Ascending aorta (tissue), 2 donors: ENCODE measurements around the gene CORO7. TPM values are rescaled to one million over a fixed set of nuclear protein-coding genes. Genes with fewer than 3 reads are reported as not detected.

Experiments
- DNase-seq, 2 donors: peaks; one replicate each; pipeline ENCODE4 v3.0.0-alpha.2; 2019; ENCODE audit warnings: low spot score in 2 of 2
- H3K27ac ChIP-seq, 2 donors: fragments of 200-600 bp; sonication (generic); one replicate each; pipeline ENCODE4 v1.5.1; 2016 to 2017; ENCODE audit warnings: mild to moderate bottlenecking in 1 of 2
- H3K27me3 ChIP-seq: fragments of 200-600 bp; sonication (generic); one replicate; pipeline ENCODE4 v1.5.1; 2017
- H3K36me3 ChIP-seq, 2 donors: fragments of 200-600 bp; sonication (generic); one replicate each; pipeline ENCODE4 v1.5.1; 2016
- H3K4me1 ChIP-seq, 2 donors: fragments of 200-600 bp; sonication (generic); one replicate each; pipeline ENCODE4 v1.5.1; 2016 to 2017; ENCODE audit warnings: mild to moderate bottlenecking in 1 of 2
- H3K4me3 ChIP-seq, 2 donors: fragments of 200-600 bp; sonication (generic); one replicate each; pipeline ENCODE4 v1.5.1; 2016 to 2017; ENCODE audit warnings: mild to moderate bottlenecking in 1 of 2
- H3K9me3 ChIP-seq, 2 donors: fragments of 200-600 bp; sonication (generic); one replicate each; pipeline ENCODE4 v1.5.1; 2016
- CTCF ChIP-seq, 3 experiments: fragments of 200-600 bp in 2 of 3; fragments of 450-650 bp in 1 of 3; sonication (generic) in 2 of 3; IDR thresholded peaks; one replicate each; pipeline ENCODE4 v1.5.1; 2016 to 2019; ENCODE audit warnings: antibody characterized with exemption in 3 of 3, mild to moderate bottlenecking in 1 of 3, moderate library complexity in 1 of 3
- intact Hi-C: fragments of 100-400 bp; cut with DNase I; formaldehyde crosslinking; loops from one replicate; pipeline ENCODE4 v1.15.1; 2023
- total RNA-seq: library from RNA; depleted of rRNA; stranded (reverse); fragments of >200 nt; gene quantifications from one replicate; pipeline ENCODE4 v1.1.0, GENCODE V29; 2016

Gene CORO7
- total RNA-seq, 1 donor from 2014 or later = 41.9 TPM

- Histone ChIP-seq H3K9me3 (no peaks in the 10 kb centered on the region), H3K4me1 (peaks cover 42 to 60% of the 10 kb centered on the region in 2 donors), H3K36me3 (peaks cover 0 to 9% of the 10 kb centered on the region in 2 donors), H3K4me3 (peak overlapping the region; percentile 64 to 81), H3K27ac (peak overlapping the region; percentile 94 to 99), H3K27me3 (no peaks in the 10 kb centered on the region)
- intact Hi-C loops = no loop called here
- TF ChIP-seq CTCF (IDR thresholded peaks at IDR 0.05) = no peak
- DNase-seq = peak in 1 of 2 donors; percentile 94
Observed at GRCh38 chr16:4373909-4374742, 42.3 kb downstream of the CORO7 start.

GRCh38 chr16:4373356-4373908 is 43.0 kb downstream of the CORO7 start:
- Histone ChIP-seq H3K4me1 (peaks cover 36 to 60% of the 10 kb centered on the region in 2 donors), H3K27me3 (no peaks in the 10 kb centered on the region), H3K9me3 (no peaks in the 10 kb centered on the region), H3K36me3 (peaks cover 0 to 9% of the 10 kb centered on the region in 2 donors), H3K4me3 (peak overlapping the region; percentile 64 to 81), H3K27ac (peak overlapping the region; percentile 94 to 99)
- no peak for TF ChIP-seq CTCF (IDR thresholded peaks at IDR 0.05)
- intact Hi-C loops = no loop called here
- DNase-seq = peak in 1 of 2 donors; percentile 69

GRCh38 chr16:4372578-4373355 is 43.6 kb downstream of the CORO7 start:
- TF ChIP-seq CTCF (IDR thresholded peaks at IDR 0.05) = no peak
- intact Hi-C loops = no loop called here
- Histone ChIP-seq H3K4me3 (peak overlapping the region; percentile 64 to 81), H3K36me3 (peaks cover 0 to 3% of the 10 kb centered on the region in 2 donors), H3K27ac (peak overlapping the region; percentile 94 to 99), H3K4me1 (peaks cover 29 to 60% of the 10 kb centered on the region in 2 donors), H3K27me3 (no peaks in the 10 kb centered on the region), H3K9me3 (no peaks in the 10 kb centered on the region)
- DNase-seq = peak in 1 of 2 donors; percentile 79

GRCh38 chr16:4372001-4372577 is 44.3 kb downstream of the CORO7 start:
- Histone ChIP-seq H3K9me3 (no peaks in the 10 kb centered on the region), H3K27me3 (no peaks in the 10 kb centered on the region), H3K36me3 (no peaks in the 10 kb centered on the region), H3K4me1 (peaks cover 23 to 60% of the 10 kb centered on the region in 2 donors), H3K27ac (peak overlapping the region; percentile 94 to 99), H3K4me3 (peak overlapping the region; percentile 64 to 81)
- intact Hi-C loops = no loop called here
- DNase-seq = peak in 1 of 2 donors; percentile 70
- no peak for TF ChIP-seq CTCF (IDR thresholded peaks at IDR 0.05)

- peak within 1 kb of the TSS; percentile 64 to 81 for H3K4me3 ChIP-seq
- TF ChIP-seq CTCF (IDR thresholded peaks at IDR 0.05) = no peak
- no peaks in the 10 kb centered on the region for H3K27me3 ChIP-seq
- H3K36me3 ChIP-seq = no peaks in the 10 kb centered on the region
- intact Hi-C loops = loop anchor here (1.0 kb wide), 2 partner anchors 17 to 20 kb away; partner anchors contain the start of gene PAM16
- peak within 1 kb of the TSS; percentile 94 to 99 for H3K27ac ChIP-seq
- H3K9me3 ChIP-seq = no peaks in the 10 kb centered on the region
- DNase-seq = peak in 1 of 2 donors; percentile 91
- H3K4me1 ChIP-seq = peaks cover 22 to 57% of the 10 kb centered on the region in 2 donors
Observed at GRCh38 chr16:4371357-4372000, 44.9 kb downstream of the CORO7 start, which contains the start of gene VASN. Gene VASN (plus strand): TSS chr16:4371848. CDS start chr16:4380878, 9,030 bp downstream.
